ENCODE data around the gene LRRC15.
A peak's percentile ranks its signal among the peaks of the same experiment; 100 is the strongest.

LRRC15 gene

DNA sequence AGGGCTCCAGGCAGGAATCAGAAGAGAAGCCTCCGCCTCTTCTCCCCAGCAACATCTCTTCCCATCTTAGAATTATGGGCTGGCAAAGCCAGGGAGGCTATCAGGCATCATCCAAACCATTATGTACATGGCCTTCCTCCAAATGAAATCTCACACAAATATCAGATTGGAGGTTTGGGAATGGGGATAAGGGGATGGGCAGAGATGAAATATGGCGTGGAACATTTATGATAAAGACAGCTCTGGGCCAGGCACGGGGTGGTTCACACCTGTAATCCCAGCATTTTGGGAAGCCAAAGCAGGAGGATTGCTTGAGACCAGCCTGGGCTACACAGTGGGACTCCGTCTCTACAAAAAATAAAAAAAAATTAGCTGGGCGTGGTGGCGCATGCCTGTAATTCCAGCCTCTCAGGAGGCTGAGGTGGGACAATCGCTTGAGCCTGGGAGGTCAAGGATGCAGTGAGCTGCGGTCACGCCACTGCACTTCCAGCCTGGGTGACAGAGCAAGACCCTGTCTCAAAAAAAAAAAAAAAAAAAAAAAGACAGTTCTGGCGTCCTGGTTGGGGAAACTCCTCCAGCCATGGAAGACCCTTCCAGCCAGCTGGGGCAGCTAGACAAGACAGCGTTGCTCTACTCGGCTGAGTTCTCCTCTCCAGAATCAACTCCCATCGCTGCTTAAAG is 55.0 kb downstream of the LRRC15 start:
- no peak for DNase-seq

DNA sequence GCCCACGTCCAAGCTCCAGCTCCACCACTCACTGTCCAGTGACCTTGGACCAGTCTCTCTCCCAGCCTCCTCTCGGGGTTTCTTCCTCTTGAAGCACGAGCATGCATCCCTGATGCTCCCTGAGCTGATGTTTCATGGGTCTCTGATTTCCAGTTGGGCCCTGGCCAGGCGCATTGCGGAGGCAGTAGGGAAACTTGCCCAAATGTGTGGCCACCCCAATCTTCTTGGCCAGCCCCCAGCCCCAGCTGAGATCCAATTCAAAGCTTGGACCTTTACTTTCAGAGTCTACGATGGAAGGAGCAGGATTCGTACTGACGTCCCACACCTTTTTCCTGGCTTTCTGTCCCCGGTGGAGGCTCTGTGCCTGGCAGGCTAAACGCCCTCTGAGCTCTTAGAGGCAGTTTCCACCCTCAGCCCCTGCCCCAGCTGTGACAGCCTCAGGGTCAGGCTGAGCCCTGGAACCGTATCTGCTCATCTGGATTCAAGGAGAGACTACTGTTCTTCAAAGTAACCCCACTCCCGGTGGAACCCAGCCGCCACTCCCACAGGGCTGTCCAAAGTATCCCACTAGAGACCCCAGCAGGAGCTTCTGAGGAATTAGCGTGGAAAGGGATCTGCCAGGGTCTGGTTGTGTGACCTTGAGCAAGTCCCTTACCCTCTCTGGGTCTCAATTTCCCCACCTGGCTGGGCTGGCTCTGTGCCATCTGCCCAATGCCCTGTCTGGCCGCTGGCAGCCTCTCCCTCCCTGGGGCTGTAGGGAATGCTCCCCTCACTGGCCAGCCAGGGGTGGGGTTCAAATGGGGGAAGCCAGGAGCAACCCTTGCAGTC is 55.8 kb downstream of the LRRC15 start:
- DNase-seq: no peak

DNA sequence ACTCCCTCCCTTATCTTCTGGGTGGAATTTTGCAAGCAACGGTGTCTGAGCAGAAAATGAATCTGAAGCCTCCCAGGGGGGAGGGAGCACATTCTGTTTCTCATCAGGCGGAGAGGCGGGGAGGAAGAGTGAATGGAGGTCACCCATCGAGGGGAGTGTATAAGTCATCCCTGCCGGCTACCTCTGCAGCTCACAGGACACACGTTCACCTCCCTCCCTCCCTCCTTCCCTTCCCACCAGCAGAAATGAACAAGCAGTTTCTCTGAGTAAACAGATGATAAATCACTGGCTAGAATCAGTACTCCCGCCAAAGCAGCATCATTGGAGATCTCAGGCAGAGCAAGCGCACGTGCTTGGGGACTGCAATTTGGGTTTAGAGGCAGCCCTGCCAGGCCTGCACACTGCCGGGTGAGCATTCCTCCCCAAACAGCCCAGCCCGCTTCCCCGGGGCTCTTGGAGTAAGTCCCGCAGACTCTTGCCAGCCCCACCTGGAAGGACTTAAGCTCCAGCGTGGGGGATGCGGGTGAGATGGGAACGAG is 56.7 kb downstream of the LRRC15 start:
- peak; percentile 8 for DNase-seq

DNA sequence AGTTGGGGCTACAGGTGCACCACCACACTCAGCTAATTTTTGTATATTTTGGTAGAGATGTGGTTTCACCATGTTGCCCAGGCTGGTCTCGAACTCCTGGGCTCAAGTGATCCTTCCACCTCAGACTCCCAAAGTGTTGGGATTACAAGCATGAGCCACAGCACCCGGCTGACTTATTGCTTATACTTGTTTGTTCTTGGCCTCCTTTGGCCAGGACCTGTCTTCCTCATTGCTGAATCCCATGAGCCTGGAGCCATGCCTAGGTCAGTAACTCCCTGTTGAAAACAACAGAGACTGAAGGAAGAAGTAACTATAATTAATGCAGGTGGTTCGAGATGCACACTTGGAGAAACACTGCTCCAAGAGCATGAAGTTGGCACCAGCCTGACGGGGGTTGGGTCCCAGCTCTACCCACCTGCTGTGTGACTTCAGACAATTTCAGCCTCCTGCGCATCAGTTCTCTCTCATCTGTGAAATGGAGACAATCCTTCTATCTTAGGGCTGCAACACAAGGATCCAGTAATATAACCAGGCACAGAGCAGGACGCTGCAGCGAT is 57.3 kb downstream of the LRRC15 start:
- no peak for DNase-seq

DNA sequence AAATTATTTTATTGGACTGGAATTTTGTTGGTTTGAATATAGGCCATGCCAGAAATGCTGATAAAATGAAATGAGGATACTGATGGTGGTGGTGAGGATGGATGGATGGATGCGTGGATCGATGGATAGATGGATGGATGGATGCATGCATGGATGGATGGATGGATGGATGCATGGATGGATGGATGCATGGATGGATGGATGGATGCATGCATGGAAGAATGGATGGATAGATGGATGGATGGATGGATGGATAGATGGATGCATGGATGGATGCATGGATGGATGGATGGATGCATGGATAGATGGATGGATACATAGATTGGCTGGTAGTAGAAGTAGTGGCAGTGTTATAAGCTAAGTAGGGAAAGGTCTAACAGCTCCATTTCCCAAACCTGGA is 58.5 kb downstream of the LRRC15 start:
- DNase-seq: no peak

DNA sequence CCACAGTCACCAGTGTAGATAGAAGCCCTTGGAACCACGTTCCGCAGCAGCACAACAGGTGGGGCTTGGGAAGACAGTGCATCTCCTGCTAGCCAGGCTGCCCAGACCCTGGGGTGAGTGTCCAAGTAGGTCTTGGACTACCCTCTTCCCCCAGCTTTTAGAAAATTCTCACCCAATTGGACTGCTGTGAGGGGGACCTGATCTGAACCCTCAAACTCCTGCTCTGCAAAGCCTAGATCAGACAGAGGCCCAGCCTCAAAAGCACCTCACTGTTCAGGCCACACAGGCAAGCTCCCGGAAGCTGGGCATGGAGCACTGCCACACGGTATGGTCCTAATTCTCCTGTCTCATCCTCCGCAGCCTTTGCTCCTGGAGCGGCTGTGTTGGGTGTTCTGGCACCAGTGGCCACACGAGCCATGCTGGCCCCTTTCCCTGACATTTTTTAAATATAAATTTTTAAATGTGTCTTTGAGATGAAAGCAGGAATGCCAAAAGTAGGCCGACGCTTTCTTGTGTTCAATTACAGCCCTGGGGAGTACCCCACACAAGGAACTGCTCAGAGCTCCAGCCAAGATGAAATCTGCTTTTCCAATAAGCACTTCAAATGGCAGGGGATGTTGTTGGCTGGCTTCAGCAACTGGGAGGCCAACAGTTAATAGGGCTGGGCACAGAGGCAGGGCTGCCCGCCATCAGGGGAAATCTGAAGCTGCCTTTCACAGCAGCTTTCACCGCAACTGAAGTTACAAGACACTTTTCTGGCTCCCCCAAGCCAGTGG is 59.3 kb downstream of the LRRC15 start:
- DNase-seq: no peak

DNA sequence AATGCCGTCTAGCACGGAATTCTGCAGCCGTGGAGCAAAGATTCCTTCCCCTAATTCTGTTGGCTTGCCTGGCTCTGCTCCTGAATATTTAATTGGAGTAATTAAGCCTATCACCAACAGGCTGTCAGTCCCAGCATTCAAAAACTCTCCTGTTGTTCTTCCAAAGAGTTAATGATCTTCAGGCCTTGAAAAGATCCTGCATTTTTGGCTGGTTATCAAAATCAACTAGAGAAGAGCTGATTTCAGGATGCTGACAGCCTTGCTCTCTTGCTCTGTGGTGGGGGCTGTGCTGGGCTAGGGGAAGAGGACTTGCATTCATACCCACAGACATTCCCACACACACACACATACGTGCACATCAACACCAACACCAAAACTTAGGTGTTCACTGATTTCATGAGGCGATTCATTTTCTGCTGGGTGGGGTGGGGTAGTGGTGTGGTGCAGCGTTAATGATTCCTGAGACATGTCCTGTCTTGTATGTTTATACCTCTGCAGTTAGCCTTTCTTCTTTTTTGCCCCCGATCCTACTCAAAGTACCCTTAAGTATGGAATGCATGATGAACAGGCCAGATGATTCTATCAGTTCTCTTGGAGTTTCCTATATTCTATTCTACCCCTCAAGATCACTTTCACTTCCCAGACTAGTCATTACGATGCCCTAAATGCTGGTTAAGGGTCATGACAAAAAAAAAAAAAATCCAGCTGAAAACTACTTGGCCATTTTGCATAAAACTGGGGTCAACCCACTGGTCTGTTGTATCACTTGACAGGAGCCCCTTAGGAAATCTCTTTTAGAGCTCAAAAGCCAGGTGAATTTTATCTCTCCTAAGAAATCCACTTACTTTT is 60.7 kb downstream of the LRRC15 start:
- no peak for DNase-seq

DNA sequence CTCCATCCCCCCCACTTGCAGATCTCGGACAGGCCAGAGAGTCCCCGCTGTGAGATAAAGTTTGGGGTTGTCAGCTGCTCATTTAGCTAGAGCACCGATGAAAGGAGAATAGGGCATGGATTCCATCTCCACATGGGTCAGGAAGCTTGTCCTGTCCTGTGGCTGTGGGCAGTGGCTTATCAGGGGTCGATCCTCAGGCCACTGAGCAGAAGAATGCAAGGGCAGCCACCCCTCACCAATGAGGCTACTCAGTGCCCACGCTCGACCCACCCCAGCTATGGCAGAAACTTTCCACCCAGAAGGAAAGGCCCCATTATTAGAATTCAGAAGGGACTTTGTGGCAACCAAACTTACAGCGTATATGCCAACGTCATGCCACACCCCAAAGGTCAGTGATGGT is 61.7 kb downstream of the LRRC15 start:
- DNase-seq: no peak

DNA sequence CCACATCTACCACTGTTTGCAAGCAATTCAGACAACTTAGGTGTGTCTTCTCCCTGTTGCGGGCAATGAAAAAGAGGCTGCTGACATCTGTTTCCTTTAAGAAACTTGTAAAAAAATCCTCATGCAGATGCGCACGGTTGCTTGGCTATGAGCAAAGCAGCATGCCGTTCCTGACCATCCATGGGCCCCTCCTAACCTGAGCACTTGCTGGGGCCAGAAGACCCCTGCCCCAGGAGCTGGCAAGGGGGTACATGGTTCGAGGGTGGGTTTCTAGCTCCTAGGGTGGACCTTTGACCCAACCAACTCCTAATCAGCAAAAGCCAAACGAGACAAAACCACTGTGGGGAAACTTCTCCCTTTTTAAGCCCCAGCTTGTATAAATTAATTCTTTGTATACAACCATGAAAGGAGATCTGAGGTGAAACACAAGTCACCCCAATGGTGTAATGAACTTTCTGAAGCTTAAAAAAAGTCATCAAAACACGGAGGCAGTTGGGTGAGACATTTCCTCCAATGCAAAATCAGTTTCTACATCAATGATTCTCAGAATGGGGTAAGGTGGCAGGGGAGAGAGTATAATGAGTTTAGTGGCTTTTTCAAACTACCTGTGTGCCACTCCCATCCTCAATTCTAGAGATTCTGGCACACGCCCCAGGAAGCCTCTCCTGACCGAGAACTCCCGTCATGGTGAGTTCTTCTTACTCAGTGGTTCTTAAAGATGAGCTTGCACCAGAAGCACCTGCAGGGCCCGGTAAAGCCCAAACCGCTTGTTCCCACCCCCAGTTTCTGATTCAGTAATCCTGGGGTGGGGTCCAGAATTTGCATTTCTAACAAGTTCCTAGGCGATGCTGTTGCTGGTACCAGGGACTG is 62.5 kb downstream of the LRRC15 start:
- no peak for DNase-seq

DNA sequence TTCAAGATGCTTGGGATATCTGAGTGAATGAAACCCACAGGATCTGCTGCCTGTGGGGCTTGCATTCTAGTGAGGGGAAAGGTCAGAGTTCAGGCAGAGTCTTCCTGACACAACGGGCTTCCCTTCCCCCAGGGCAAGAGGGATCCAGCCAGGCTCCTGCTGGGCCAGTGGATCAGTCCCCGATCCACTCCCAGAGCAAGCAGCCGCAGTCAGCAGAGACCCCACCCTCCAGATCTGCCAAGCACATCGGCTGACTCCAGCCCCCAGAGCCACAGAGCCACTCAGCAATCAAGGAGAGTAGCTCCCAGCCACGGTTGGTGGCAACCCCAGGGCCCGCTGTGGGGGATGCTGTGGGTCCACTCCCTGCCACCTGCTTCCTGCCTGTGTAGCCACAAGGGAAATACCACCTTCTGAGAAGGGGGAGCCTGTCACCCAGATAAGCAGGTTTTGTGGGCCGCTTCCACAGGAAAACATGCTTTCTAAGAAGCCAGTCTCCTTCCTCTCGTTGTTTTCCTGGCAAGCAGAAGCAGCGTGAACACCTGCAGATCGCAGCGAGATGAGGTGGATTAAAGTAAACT is 63.3 kb downstream of the LRRC15 start:
- DNase-seq: peak; percentile 59

DNA sequence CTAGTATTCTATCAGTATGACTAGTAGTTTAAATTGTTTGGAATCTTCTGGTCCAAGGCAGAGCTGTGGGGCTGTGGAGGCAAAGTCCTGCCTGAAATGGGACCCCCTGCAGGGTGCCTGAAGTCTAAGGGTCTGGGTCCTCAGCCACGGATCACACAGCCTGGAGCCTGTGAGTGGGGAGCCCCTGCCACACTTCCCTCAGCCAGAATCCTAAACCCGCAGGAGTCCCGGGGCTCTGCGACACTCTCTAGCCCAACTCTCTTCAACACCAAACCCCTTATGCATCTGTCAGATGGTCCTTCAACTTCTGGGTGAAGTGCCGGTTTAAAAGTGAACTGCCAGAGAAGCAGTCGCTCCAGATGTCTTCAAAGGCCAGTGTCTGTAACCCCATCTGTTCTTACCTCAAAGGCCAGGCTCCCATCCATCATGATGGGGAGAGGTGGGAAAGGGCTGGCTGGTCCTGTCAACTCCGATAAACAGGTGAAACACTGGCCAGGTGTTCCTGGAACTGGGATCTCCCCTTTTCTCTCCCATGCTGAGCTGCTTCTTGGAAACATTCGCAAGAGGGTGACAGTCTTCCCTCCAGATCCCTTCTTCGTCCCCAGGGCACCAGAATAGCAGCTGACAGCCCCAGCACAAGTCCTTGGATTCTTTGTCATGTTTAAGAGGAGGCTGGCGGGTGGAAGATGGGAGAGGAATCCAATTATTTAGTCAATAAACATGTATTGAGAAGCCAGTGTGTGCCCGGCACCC is 64.0 kb downstream of the LRRC15 start:
- DNase-seq: no peak
